ENCODE measurements around the gene IGLL1.
A peak's percentile ranks its signal among the peaks of the same experiment; 100 is the strongest.
"Not testable (repeated sequence)": the region's sequence is repeated elsewhere in the genome, so short reads cannot be mapped to it uniquely, and the experiment has no call there.

The IGLL1 gene

DNA sequence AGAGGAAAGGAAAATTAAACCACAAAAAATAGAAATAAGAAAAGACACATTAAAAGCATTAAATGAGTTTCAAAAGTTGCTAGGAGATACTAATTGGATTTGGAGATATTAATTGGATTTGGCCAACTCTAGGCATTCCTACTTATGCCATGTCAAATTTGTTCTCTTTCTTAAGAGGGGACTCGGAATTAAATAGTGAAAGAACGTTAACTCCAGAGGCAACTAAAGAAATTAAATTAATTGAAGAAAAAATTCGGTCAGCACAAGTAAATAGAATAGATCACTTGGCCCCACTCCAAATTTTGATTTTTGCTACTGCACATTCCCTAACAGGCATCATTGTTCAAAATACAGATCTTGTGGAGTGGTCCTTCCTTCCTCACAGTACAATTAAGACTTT is 37.7 kb downstream of the IGLL1 start:
- not testable (repeated sequence) for DNase-seq (ENCODE audit: low read depth in 2 of 2, low spot score in 1 of 2)

DNA sequence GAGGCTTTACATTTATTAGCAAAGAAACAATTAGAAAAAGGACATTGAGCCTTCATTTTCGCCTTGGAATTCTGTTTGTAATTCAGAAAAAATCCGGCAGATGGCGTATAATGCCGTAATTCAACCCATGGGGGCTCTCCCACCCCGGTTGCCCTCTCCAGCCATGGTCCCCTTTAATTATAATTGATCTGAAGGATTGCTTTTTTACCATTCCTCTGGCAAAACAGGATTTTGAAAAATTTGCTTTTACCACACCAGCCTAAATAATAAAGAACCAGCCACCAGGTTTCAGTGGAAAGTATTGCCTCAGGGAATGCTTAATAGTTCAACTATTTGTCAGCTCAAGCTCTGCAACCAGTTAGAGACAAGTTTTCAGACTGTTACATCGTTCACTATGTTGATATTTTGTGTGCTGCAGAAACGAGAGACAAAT is 38.2 kb downstream of the IGLL1 start:
- DNase-seq (ENCODE audit: low read depth in 2 of 2, low spot score in 1 of 2) = not testable (repeated sequence)

DNA sequence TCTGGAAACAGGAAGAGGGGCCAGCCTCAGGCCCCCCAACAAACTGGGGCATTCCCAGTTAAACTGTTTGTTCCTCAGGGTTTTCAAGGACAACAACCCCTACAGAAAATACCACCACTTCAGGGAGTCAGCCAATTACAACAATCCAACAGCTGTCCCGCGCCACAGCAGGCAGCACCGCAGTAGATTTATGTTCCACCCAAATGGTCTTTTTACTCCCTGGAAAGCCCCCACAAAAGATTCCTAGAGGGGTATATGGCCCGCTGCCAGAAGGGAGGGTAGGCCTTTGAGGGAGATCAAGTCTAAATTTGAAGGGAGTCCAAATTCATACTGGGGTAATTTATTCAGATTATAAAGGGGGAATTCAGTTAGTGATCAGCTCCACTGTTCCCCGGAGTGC is 39.3 kb downstream of the IGLL1 start:
- DNase-seq (ENCODE audit: low read depth in 2 of 2, low spot score in 1 of 2) = not testable (repeated sequence)

DNA sequence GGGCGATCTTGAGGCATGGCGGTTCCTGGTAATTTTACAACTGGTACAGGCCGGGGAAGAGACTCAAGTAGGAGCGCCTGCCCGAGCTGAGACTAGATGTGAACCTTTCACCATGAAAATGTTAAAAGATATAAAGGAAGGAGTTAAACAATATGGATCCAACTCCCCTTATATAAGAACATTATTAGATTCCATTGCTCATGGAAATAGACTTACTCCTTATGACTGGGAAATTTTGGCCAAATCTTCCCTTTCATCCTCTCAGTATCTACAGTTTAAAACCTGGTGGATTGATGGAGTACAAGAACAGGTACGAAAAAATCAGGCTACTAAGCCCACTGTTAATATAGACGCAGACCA is 40.3 kb downstream of the IGLL1 start:
- not testable (repeated sequence) for DNase-seq (ENCODE audit: low read depth in 2 of 2, low spot score in 1 of 2)

DNA sequence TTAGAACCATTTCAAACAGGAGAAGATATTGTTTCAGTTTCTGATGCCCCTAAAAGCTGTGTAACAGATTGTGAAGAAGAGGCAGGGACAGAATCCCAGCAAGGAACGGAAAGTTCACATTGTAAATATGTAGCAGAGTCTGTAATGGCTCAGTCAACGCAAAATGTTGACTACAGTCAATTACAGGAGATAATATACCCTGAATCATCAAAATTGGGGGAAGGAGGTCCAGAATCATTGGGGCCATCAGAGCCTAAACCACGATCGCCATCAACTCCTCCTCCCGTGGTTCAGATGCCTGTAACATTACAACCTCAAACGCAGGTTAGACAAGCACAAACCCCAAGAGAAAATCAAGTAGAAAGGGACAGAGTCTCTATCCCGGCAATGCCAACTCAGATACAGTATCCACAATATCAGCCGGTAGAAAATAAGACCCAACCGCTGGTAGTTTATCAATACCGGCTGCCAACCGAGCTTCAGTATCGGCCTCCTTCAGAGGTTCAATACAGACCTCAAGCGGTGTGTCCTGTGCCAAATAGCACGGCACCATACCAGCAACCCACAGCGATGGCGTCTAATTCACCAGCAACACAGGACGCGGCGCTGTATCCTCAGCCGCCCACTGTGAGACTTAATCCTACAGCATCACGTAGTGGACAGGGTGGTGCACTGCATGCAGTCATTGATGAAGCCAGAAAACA is 40.8 kb downstream of the IGLL1 start:
- peak; percentile 20 to 42 for DNase-seq (ENCODE audit: low read depth in 2 of 2, low spot score in 1 of 2)

DNA sequence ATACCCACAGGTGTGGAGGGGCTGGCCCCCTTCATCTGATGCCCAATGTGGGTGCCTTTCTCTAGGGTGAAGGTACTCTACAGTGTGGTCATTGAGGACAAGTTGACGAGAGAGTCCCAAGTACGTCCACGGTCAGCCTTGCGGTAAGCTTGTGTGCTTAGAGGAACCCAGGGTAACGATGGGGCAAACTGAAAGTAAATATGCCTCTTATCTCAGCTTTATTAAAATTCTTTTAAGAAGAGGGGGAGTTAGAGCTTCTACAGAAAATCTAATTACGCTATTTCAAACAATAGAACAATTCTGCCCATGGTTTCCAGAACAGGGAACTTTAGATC is 41.4 kb downstream of the IGLL1 start:
- DNase-seq (ENCODE audit: low read depth in 2 of 2, low spot score in 1 of 2) = not testable (repeated sequence)

DNA sequence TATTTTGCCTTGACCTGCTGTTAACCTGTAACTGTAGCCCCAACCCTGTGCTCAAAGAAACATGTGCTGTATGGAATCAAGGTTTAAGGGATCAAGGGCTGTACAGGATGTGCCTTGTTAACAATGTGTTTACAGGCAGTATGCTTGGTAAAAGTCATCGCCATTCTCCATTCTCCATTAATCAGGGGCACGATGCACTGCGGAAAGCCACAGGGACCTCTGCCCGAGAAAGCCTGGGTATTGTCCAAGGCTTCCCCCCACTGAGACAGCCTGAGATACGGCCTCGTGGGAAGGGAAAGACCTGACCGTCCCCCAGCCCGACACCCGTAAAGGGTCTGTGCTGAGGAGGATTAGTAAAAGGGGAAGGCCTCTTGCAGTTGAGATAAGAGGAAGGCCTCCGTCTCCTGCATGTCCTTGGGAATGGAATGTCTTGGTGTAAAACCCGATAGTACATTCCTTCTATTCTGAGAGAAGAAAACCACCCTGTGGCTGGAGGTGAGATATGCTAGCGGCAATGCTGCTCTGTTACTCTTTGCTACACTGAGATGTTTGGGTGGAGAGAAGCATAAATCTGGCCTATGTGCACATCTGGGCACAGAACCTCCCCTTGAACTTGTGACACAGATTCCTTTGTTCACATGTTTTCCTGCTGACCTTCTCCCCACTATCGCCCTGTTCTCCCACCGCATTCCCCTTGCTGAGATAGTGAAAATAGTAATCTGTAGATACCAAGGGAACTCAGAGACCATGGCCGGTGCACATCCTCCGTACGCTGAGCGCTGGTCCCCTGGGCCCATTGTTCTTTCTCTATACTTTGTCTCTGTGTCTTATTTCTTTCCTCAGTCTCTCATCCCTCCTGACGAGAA is 42.0 kb downstream of the IGLL1 start:
- DNase-seq (ENCODE audit: low read depth in 2 of 2, low spot score in 1 of 2) = not testable (repeated sequence)

DNA sequence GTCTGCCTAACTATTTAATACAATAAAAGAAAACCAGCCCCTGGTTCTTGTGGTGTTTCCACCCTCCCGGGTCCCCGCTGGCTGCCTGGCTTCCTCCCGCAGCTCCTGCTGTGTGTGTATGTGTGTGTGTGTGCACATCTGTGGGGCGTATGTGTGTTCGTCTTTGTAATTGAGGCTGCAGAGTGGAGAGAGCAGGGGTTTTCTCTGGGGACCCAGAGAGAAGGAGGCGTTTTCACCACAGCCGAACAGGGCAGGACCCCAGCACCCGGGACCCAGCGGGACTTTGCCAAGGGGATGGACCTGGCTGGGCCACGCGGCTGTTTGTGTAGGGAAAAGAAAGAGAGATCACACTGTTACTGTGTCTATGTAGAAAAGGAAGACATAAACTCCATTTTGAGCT is 42.7 kb downstream of the IGLL1 start:
- DNase-seq (ENCODE audit: low read depth in 2 of 2, low spot score in 1 of 2) = no peak

DNA sequence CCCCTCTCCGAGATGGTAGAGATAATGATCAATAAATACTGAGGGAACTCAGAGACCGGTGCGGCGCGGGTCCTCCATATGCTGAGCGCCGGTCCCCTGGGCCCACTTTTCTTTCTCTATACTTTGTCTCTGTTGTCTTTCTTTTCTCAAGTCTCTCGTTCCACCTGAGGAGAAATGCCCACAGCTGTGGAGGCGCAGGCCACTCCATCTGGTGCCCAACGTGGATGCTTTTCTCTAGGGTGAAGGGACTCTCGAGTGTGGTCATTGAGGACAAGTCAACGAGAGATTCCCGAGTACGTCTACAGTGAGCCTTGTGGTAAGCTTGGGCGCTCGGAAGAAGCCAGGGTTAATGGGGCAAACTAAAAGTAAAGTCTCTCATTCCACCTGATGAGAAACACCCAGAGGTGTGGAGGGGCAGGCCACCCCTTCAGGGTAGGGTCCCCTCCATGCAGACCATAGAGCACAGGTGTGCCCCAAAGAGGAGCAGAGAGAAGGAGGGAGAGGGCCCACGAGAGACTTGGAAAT is 43.2 kb downstream of the IGLL1 start:
- DNase-seq (ENCODE audit: low read depth in 2 of 2, low spot score in 1 of 2) = no peak

DNA sequence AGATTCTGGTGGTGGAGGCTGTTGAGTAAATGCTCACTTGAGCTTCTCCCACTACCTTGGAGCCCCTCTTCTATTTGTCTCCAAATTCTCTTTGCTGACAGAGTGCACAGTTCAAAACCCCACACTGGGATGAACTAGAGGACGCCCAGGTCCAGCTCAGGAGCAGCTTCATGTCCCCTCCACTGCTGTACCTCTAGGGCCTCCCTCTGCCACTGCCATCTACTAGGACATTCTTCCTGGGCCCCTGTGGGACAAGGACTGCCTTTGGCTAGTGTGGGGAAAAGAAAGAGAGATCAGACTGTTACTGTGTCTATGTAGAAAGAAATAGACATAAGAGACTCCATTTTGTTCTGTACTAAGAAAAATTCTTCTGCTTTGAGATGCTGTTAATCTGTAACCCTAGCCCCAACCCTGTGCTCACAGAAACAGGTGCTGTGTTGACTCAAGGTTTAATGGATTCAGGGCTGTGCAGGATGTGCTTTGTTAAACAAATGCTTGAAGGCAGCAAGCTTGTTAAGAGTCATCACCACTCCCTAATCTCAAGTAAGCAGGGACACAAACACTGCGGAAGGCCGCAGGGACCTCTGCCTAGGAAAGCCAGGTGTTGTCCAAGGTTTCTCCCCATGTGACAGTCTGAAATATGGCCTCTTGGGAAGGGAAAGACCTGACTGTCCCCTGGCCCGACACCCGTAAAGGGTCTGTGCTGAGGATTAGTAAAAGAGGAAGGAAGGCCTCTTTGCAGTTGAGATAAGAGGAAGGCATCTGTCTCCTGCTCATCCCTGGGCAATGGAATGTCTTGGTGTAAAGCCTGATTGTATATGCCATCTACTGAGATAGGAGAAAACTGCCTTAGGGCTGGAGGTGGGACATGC is 44.1 kb downstream of the IGLL1 start:
- DNase-seq (ENCODE audit: low read depth in 2 of 2, low spot score in 1 of 2) = not testable (repeated sequence)

DNA sequence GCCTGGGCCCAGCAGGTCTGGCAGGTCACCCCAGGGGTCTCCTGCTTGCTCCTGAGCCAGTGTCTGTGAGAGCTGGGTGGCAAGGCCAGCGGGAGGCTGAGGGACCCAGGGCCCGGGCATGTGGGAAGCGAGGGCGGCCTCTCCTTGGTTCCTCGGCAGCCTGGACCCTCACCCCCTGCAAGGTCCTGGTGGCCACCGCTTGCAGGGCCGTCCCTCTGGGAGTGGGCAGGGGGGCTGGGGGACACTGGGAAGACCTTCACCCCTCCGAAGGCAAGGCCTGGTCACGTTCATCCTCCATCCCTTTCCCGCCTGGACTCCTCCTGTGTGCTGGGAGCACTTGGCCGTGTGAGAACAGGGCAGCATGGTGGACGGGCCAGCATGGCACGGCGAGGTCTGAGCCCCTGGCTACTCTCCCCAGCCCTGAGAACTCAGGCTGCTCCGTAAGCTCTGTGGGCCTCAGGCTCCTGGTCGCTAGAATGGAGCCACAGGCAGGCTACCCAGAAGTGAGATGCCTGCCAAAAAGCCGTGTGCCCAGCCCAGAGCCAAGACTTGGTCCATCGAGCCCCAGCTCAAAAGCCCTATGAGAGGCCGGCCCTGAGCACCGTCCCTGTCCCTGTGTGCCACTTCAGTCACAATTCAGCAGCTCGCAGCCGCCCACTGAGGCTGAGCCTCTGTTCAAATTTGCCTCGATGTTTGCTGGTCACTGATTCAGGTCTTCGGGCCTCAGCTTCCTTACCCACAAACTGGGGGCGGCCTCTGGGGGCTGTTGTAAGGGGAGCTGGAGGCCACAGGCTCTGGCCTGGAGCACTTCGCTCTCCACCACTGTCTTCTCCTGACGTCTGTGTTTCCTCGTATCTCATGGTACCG is 45.0 kb downstream of the IGLL1 start:
- no peak for DNase-seq (ENCODE audit: low read depth in 2 of 2, low spot score in 1 of 2)

DNA sequence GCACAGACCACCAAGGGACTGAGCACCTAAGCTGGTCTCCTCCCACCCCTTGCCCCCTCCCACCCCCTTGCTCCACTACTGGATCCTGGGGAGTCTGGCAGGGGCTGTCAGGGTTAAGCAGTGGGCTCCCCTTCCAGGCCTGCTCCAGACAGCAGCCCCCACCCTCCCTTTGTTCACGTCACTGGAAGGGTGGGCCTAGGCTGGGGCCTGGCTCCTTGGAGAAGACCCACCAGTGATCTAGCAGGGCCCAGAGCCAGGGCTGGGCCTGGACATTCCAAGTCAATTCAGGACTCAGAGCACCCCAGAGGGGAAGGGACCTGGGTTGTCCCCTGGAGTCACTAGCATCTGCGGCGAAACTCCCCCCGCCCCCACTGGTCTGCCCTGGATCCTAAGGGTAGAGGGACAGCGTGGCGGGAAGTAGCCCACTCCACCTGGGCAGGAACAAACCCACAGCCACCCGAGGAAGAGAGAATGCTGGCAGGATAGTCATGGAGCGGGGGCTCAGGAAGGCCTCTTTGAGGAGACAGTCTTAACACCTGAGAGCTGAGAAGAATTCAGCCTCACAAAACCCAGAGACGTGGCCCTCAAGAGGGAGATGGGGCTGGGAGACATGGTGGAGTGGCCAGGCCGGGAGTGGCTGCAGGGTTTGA is 45.8 kb downstream of the IGLL1 start:
- no peak for DNase-seq (ENCODE audit: low read depth in 2 of 2, low spot score in 1 of 2)

DNA sequence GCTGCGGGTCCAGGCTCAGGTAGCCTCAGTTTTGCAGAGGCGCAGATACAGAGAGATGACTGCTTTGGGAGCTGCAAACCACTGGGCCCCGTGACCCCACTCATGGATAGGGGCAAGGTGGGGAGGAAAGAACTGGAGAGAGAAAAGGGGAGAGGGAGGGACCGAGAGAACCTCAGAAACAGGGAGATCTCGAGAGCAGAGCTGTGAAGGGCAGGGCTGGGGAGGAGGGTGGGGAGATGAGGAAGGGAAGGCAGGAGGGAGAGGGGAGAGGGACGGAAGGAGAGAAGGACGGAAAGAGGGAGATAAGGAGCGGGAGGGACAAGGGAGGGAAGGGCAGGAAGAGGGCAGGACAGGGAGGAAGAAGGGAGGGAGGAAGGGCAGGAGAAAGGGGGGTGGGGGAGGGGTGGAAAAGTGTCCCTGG is 46.3 kb downstream of the IGLL1 start:
- no peak for DNase-seq (ENCODE audit: low read depth in 2 of 2, low spot score in 1 of 2)

DNA sequence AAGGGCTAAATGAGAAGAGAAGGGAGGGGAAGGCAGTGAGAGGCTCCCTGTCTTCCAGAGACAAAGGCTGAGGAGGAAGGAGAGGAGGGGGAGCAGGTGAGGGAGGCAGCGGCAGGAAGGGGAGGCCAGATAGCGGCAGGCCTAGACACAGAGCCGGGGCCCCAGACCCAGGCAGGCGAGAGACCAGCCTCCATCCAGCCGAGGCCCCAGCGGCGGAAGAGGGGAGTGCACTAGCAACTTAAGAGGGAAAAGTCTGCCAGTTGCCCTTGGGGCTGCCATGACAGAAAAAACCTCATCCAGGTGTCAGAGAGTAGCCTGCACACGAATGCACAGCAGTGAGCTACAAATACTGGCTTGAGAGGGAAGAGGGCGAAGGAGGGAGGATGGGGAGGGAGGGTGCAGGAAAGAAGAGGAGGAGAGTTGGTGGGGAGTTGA is 46.7 kb downstream of the IGLL1 start:
- no peak for DNase-seq (ENCODE audit: low read depth in 2 of 2, low spot score in 1 of 2)

DNA sequence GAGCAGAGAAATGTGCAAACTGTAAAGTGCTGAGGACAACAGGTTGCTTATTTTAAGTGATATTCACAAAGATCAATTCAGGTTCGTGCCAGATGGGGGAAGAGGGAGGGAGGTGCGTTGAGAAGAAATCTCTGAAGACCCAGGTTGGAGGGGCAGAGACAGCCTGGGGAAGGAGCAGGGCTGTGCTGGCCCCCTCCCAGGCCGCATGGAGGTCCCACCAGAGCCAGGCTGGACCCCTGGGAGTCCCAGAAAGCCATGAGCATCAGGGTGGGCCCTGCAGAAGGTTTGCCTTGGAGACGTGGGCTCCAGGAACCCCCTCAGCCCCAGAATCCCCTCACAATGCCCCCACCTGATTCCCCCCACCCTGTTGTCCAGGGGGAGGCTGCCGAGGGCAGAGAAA is 47.4 kb downstream of the IGLL1 start:
- DNase-seq (ENCODE audit: low read depth in 2 of 2, low spot score in 1 of 2) = no peak

DNA sequence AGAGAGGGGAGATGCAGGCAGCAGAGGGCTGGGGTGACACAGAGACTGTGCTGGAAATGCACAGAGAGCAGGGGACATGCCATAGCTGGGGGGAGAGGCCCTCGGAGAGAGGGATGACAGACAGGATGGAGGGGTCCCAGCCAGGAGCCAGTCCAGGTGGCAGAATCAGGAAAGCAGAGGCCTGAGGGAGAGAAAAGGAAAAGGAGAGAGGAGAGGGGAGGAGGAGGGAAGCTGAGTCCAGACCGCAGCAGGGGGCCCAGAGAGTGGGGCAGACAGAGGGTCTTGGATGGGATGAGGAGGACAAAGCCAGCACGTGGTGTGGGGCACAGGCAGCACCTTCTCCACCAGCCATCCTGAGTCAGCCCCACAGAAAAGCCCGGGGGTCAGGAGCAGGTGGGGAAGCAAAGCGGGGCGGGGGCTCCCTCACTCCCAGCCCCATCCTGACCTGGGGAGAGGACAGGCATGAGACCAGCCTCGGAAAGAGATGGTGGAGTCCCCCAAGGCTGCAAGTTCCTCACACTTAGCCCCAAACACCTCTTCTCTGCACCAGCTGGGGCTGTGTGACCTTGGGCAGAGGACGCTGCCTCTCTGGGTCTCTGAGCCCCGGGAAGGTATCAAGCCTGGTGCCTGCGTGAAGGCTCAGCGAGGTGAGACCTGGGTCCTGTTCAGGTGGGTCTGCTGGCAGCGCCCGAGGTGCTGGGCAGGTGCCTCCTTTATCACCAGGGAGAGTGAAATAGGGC is 48.0 kb downstream of the IGLL1 start:
- no peak for DNase-seq (ENCODE audit: low read depth in 2 of 2, low spot score in 1 of 2)

DNA sequence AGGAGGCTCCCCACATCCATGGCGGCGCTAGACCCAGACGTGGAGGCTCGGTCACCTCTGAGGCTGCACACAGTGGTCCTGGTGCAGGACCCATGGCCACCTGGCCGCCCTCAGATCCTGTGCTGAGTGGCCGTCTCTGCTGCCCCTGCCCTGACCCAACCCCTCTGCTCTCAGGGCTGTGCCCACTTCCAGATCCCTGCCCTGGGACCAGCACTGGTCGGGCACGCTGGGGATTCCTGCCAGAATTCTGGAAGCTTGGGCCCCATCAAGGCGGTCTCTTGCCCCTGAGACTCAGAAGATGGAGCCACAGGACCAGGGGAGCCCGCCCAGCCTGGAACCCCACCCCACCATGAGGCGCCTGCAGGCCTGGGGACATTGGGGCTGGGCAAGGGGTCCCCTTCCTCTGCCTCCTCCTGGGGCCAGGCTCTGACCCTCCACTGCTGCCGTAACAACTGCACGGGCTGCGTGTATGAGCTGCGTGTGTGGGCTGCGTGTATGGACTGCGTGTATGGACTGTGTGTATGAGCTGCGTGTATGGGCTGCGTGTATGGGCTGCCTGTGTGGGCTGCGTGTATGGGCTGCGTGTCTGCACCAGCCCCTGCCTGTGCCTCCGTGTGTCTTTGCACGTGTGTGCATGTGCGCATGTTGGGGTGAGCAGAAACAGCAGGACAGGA is 48.7 kb downstream of the IGLL1 start:
- no peak for DNase-seq (ENCODE audit: low read depth in 2 of 2, low spot score in 1 of 2)

DNA sequence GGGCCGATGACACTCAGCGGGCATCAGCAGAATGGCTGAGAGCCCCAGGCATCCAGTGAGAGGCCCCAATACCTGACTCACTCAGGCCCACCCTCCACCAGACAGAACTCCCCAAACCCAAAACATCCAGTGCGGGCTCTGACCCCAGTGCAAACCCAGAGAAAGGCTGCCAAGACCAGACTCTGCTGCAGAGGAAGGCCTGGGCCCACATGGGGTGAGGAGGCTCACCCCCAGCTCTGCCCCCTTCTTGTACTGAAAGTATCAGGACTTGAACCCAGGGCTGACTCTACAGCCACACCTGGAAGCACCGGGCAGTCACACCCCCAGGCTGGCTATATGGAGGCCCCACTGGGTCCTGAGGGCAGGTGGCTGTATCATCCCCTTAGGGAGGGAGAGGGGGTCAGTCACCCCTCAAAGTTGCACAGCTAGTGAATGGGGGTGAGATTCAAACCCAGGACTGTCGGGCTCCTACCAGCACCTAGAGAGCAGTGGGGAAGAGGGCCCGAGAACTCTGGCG is 49.3 kb downstream of the IGLL1 start:
- no peak for DNase-seq (ENCODE audit: low read depth in 2 of 2, low spot score in 1 of 2)
